Measurements from ENCODE around the gene PSMB3. TPM values are rescaled to one million over a fixed set of nuclear protein-coding genes. Genes with fewer than 3 reads are reported as not detected.

PSMB3 gene
- total RNA-seq, 1 donor from 2014 or later, result 288 TPM

GRCh38 chr17:38809828-38810227 is 57.3 kb downstream of the PSMB3 start:
- no peak overlapping the region for H3K4me3 ChIP-seq (ENCODE audit: low read depth, low read length)
- no peak for FAIRE-seq

More at GRCh38 chr17:38809828-38810227, 57.3 kb downstream of the PSMB3 start:
- Histone ChIP-seq H3K27me3 (ENCODE audit: control insufficient read depth, insufficient read depth, low read length) (no peaks in the 10 kb centered on the region), H3K36me3 (ENCODE audit: control insufficient read depth, insufficient read depth, low read length) (peaks cover 26% of the 10 kb centered on the region)
- no peak for TF ChIP-seq CTCF (IDR thresholded peaks at IDR 0.05; ENCODE audit: insufficient read depth, low read length, severe bottlenecking)
- no peak for DNase-seq (ENCODE audit: low read depth)

Other genes starting within 250 kb of the PSMB3 start
- gene SRCIN1, start 146.8 kb upstream of the PSMB3 start, total RNA-seq, result under 0.01 and 0.64 TPM in 2 replicates
- 2.4 and 4.2 TPM in 2 replicates for gene EPOP, start 77.8 kb upstream of the PSMB3 start, total RNA-seq
- gene MLLT6, start 47.5 kb upstream of the PSMB3 start, total RNA-seq, result 10.8 and 14.2 TPM in 2 replicates
- 2.9 and 4.4 TPM in 2 replicates for gene CISD3, start 22.4 kb upstream of the PSMB3 start, total RNA-seq
- gene PCGF2, start 4.4 kb upstream of the PSMB3 start, total RNA-seq, result 1.1 and 2.3 TPM in 2 replicates
- gene PIP4K2B, start 46.8 kb downstream of the PSMB3 start, total RNA-seq, result 15.5 and 21.9 TPM in 2 replicates
- gene CWC25, start 72.6 kb downstream of the PSMB3 start, total RNA-seq, result 11.6 and 14.3 TPM in 2 replicates
- 1,912 and 3,303 TPM in 2 replicates for gene RPL23, start 101.0 kb downstream of the PSMB3 start, total RNA-seq
- 18.6 and 21.9 TPM in 2 replicates for gene LASP1, start 117.3 kb downstream of the PSMB3 start, total RNA-seq
- under 0.01 TPM in 1 of 2 replicates, not detected in the other for gene FBXO47, start 214.7 kb downstream of the PSMB3 start, total RNA-seq